Adrenal gland (tissue), 12 donors: ENCODE data around the gene SLC9C1. TPM values are rescaled to one million over a fixed set of nuclear protein-coding genes. Genes with fewer than 3 reads are reported as not detected.

Experiments used
- DNase-seq, 7 donors: peaks; one replicate each; pipeline ENCODE4 v3.0.0-alpha.2; 2019 to 2020
- H3K27ac ChIP-seq, 5 donors: fragments of 200-600 bp; sonication (generic) in 4 of 5; 1 replicate in 3 of 5; 2 replicates in 2 of 5; pipeline versions ENCODE4 v1.5.1 to v1.8.0; 2016 to 2020; ENCODE audit warnings: mild to moderate bottlenecking in 1 of 5
- H3K27me3 ChIP-seq: fragments of 200-600 bp; 2 replicates; pipeline ENCODE4 v1.8.0; 2021
- H3K36me3 ChIP-seq, 2 donors: fragments of 200-600 bp; replicated peaks in 1 of 2; 1 replicate in 1 of 2; 2 replicates in 1 of 2; pipeline versions ENCODE4 v1.5.1 to v1.8.0; 2018 to 2022
- H3K4me1 ChIP-seq, 2 donors: fragments of 200-600 bp; replicated peaks in 1 of 2; 1 replicate in 1 of 2; 2 replicates in 1 of 2; pipeline versions ENCODE4 v1.5.1 to v1.8.0; 2018 to 2021
- H3K4me3 ChIP-seq, 4 donors: fragments of 200-600 bp; sonication (generic) in 3 of 4; one replicate each; pipeline ENCODE4 v1.5.1; 2016 to 2018
- H3K9me3 ChIP-seq, 3 donors: fragments of 200-600 bp; sonication (generic) in 1 of 3; replicated peaks in 1 of 3; 1 replicate in 2 of 3; 2 replicates in 1 of 3; pipeline versions ENCODE4 v1.5.1 to v1.8.0; 2016 to 2021
- CTCF ChIP-seq, 6 experiments: fragments of 450-650 bp in 4 of 6; fragments of 200-600 bp in 2 of 6; sonication (generic) in 1 of 6; IDR thresholded peaks; 1 replicate in 5 of 6; 2 replicates in 1 of 6; pipeline versions ENCODE4 v1.5.1 to v1.8.0; 2016 to 2021; ENCODE audit warnings: antibody characterized with exemption in 6 of 6, mild to moderate bottlenecking in 2 of 6, moderate library complexity in 1 of 6
- POLR2A ChIP-seq, 2 donors: fragments of 450-650 bp; IDR thresholded peaks; one replicate each; pipeline ENCODE4 v1.6.1; 2017; ENCODE audit warnings: antibody characterized with exemption in 2 of 2, mild to moderate bottlenecking in 2 of 2, moderate library complexity in 1 of 2
- WGBS, 4 donors: extraction: QIAGEN DNeasy Blood & Tissue Kit in 2 of 4; methylation state at CpG; one replicate each; pipeline versions ENCODE4 v1.1.5 to v1.1.7; 2013 to 2017; 5-methylcytosine and 5-hydroxymethylcytosine counted together
- intact Hi-C, 2 donors: fragments of 100-400 bp; cut with DNase I; formaldehyde crosslinking; loops; one replicate each; pipeline versions ENCODE4 v1.14.1 to v1.15.0; 2022 to 2023
- polyA plus RNA-seq, 3 donors: library from polyadenylated mRNA; stranded (reverse); fragments of 200-250 nt in 2 of 3; fragments of 350-450 nt in 1 of 3; fragmentation: Illumina TruSeq in 1 of 3; extraction: RNeasy Lipid Tissue Mini Kit (QIAGEN cat#74804) in 1 of 3; gene quantifications; one replicate each; pipeline ENCODE4 v1.2.3, GENCODE V29; 2013 to 2014
- total RNA-seq, 9 donors: library from RNA; depleted of rRNA in 4 of 9; stranded (reverse); fragments of >200 nt in 4 of 9; fragments of 120-200 nt in 1 of 9; fragmentation: NEBNext Ultra II Directional in 1 of 9; extraction: Animal tissue kit (Norgen Biotek cat#: 25700) in 1 of 9; gene quantifications; one replicate each; pipeline versions ENCODE4 v1.1.0 to v1.2.4, GENCODE V29; 2013 to 2023
- donor health status: healthy with polysubstance abuse.
- donor health status: Bipolar disorder and iron deficiency.
- donor health status: DM: yes; HTN: yes; CAD: no.
- donor health status: DM: no; HTN: no; CAD: no.
- donor health status: DM: no; HTN: no; CAD: no.
- donor health status: DM: yes; HTN: yes; CAD: no.

Gene SLC9C1
- total and polyA plus RNA-seq, 12 donors = 0.72 TPM; not detected in 11

- WGBS, 4 donors = 85 to 100% (median 97%) methylated on average over 1 of the region's 1 CpG
- H3K27ac ChIP-seq = no peak overlapping the region
- intact Hi-C loops = loop anchor here in 1 of 2 donors (10.0 kb wide), 1 partner anchor 407 kb away; no protein-coding TSS in a partner anchor
- peaks cover 0 to 5% of the 10 kb centered on the region in 2 donors for H3K4me1 ChIP-seq
- H3K4me3 ChIP-seq = no peak overlapping the region
- H3K27me3 ChIP-seq = no peaks in the 10 kb centered on the region
- no peaks in the 10 kb centered on the region for H3K9me3 ChIP-seq
- TF ChIP-seq POLR2A (IDR thresholded peaks at IDR 0.05) = no peak
- TF ChIP-seq CTCF (IDR thresholded peaks at IDR 0.05) = no peak
- no peak for DNase-seq
- H3K36me3 ChIP-seq = no peaks in the 10 kb centered on the region
Measured at GRCh38 chr3:112117415-112117814, 176.6 kb downstream of the SLC9C1 start.

- 67 to 72% (median 70%) methylated on average over 13 of the region's 13 CpGs for WGBS, 4 donors
- intact Hi-C loops = loop anchor here in 1 of 2 donors (10.0 kb wide), 1 partner anchor 408 kb away; no protein-coding TSS in a partner anchor
- DNase-seq = peak in 3 of 7 donors; percentile 5 to 56 (median 19)
- Histone ChIP-seq H3K4me3 (peak overlapping the region in 1 of 4 donors; percentile 20), H3K36me3 (no peaks in the 10 kb centered on the region), H3K9me3 (no peaks in the 10 kb centered on the region), H3K27me3 (no peaks in the 10 kb centered on the region), H3K4me1 (peaks cover 0 to 5% of the 10 kb centered on the region in 2 donors), H3K27ac (no peak overlapping the region)
- TF ChIP-seq CTCF (IDR thresholded peaks at IDR 0.05) (no peak), POLR2A (IDR thresholded peaks at IDR 0.05) (no peak)
Measured at GRCh38 chr3:112116748-112117186, 177.2 kb downstream of the SLC9C1 start.

- Histone ChIP-seq H3K27ac (no peak overlapping the region), H3K36me3 (no peaks in the 10 kb centered on the region), H3K4me1 (peaks cover 0 to 5% of the 10 kb centered on the region in 2 donors), H3K4me3 (no peak overlapping the region), H3K9me3 (no peaks in the 10 kb centered on the region), H3K27me3 (no peaks in the 10 kb centered on the region)
- TF ChIP-seq POLR2A (IDR thresholded peaks at IDR 0.05) (no peak), CTCF (IDR thresholded peaks at IDR 0.05) (no peak)
- 78 to 91% (median 89%) methylated on average over 6 of the region's 6 CpGs for WGBS, 4 donors
- intact Hi-C loops = loop anchor here in 1 of 2 donors (10.0 kb wide), 1 partner anchor 409 kb away; no protein-coding TSS in a partner anchor
- no peak for DNase-seq
Measured at GRCh38 chr3:112115806-112116383, 178.1 kb downstream of the SLC9C1 start.

- intact Hi-C loops = loop anchor here in 1 of 2 donors (10.0 kb wide), 1 partner anchor 410 kb away; no protein-coding TSS in a partner anchor
- H3K4me3 ChIP-seq = no peak overlapping the region
- no peaks in the 10 kb centered on the region for H3K9me3 ChIP-seq
- H3K27me3 ChIP-seq = no peaks in the 10 kb centered on the region
- no peak overlapping the region for H3K27ac ChIP-seq
- peaks cover 0 to 5% of the 10 kb centered on the region in 2 donors for H3K4me1 ChIP-seq
- no peak for TF ChIP-seq POLR2A (IDR thresholded peaks at IDR 0.05)
- TF ChIP-seq CTCF (IDR thresholded peaks at IDR 0.05) = no peak
- WGBS, 4 donors = 87 to 93% (median 91%) methylated on average over 6 of the region's 6 CpGs
- no peak for DNase-seq
- H3K36me3 ChIP-seq = no peaks in the 10 kb centered on the region
Measured at GRCh38 chr3:112115161-112115739, 178.8 kb downstream of the SLC9C1 start.
